Stimulated activated CD4-positive, alpha-beta T cell treated with anti-CD3 and anti-CD28 coated beads, Interleukin-1b, Interleukin-23, amount 100 ng/mL, for 4 hours (primary cell): ENCODE results near the gene CNTN5.

Experiments
- DNase-seq, 2 donors: peaks; one replicate each; pipeline ENCODE4 v3.0.0-alpha.2; 2020; ENCODE audit warnings: low read depth in 2 of 2

Gene CNTN5

DNA sequence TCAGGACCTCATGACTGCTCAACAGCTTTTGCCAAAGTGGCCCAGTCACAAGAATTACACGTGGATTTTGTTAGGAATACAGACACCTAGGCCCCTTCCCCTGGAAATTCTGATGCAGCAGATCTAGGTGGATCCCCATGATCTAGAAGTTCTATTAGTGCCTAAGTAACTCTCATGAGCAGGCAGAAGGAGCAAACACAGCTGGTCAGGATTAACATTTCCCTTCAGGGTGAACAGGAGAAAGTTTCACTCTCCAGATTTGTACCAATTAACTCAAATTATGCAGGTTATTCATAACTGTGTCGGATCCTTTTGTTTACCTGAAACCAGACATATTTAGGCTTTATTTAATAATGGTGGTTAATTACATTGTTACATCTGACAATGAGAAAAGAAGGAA is 1072.9 kb downstream of the CNTN5 start:
- DNase-seq: no peak

DNA sequence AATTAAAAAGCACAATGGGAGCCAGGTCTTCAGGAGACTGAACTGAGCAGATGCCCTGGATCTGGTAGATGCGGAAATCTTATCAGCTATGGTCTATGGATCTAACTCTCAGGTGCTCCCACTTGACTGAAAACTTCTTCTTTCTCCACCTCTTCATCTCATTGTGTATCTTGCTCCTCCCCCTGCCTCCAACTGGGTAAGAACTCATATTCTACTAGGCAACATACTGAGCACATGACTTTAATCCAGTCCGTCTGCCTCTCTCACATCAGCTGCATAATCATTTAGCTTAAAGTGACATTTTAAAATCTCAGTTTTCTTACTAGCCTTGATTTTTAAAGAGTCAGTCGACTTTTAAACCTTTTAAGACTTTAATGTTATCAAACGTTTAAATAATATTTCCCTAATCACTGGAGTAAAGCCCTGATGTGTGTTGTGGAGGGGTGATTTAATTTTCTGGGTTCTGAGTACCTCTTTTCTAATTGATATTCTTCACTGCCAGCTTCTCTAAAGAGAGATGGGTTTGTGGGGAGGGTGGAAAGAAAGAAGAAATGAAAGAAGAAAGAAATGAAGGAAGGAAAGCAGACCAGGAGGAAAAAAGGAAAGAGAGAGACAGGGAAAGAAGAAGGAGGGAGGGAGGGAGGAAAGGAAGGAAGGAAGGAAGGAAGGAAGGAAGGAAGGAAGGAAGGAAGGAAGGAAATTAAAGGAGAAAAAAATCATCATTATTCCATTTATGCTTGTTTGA is 1073.5 kb downstream of the CNTN5 start:
- no peak for DNase-seq

DNA sequence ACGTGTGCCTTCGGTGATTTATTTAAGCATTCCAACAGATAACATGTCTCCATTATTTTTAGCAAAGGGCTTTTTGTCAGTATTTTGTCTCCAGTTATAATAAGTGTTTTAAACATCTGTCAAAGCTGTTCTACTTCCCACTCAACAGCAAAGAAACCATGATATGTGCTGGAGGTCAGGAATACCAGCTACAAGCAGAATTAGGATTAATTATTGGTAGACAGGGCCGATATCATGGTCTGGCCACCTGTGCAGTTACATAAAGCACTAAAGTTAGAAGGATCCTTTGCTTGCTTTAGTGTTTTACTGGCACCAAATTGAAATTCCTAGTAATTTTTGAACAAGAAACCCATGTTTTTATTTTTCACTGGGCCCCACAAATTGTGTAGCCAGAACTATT is 1075.1 kb downstream of the CNTN5 start:
- DNase-seq: no peak

DNA sequence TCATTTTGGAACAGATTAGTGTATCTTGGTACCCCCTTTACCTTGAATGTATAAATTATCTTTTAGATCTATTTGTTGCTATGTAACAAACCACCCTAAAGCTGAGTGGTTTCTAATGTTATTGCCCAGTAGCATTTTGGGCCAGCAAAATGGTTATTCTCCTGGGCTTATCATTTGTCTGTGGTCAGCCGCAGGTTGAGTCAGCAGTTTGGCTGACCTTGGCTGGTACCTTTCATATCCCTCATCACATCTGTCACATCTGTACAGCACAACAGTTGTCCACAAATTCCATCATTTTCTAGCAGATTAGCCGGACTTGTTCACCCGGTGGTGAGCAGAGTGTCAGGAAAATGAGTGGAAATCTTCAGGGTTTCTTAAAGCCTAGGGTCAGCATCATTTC is 1077.8 kb downstream of the CNTN5 start:
- DNase-seq: no peak

DNA sequence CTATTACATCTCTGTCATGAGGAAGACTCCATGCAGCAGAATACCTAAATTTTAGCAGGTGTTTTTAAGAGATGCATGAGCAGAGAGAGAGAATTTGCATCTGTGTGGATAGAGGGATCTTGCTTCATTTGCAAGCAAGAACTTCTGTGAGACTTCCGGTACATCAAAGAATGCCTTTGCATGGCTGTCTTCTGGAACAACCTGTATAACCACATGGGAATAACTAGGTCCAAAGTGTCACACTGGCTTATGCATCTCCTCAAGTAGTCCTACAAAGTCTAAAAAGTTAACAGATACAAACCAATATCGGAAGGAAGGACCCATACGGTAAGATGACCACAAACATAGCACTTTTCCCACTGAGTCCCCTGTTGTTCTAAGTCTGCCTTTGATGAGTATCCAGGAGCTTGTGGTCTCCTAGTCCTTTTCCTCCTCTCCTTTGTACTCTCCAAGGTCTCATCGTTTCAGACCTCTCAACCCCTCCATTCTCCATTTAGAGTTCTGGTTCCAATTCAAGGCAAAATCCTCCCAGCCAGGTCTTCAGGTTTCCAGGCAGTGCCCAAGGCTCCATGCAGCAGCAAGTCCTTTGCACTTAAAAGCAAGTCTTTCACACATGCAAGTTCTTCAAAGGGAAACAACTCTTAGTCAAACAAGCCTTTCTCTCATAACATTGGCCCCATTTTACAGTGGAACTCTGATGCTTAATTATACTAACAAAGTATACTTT is 1084.7 kb downstream of the CNTN5 start:
- DNase-seq: no peak

DNA sequence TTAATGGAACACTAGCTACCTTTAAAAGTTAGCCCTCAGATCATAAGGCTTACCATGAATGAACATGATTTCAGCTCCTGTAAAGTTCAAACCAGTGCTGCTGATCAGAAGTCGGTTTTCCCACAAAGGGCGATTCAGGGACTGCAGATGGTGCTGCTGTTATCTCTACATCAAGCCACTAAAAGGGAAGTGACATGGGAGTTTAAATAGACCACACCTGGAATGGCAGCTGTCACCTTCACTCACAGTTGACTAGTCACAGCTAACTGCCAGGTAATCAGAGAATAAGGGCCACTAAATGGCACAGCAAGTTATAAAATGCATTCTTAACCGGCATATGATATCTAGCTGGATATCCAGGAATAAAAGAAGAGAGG is 1085.2 kb downstream of the CNTN5 start:
- no peak for DNase-seq

DNA sequence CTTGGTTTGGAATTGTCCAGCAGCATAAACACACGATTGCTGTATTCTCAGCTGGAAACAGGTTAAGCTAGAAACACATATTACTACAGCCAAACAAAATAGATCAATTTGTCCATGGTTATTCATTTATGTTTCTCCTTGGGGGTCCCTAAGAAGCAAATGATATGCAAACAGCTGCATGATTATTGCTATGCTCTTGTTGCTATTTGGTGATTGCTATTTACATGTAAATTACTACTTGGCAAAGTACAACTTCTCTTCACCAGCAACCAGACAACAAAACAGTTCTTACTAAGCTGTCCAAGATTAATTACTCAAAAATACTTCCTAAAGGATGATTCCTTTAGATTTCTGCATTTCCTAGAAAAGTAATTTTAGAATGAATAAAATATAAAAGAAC is 1098.4 kb downstream of the CNTN5 start:
- DNase-seq: no peak

DNA sequence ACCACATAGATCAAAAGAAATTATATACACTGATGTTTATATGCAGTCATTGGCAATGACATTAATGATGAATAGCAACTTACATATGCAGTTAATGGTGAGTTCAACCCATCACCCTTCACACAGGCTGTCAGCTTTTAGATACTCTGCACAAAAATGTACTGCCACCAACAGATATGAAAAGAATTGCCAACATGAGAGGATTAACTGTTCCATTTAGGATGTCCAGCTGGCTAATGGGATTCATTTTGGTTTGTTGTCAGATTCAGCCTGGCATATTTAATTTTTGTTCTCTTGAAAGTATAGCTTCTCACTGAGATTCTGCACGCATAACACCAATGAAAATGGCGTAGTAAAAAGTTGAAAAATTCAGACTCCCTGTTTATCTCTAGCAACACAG is 1112.4 kb downstream of the CNTN5 start:
- no peak for DNase-seq

DNA sequence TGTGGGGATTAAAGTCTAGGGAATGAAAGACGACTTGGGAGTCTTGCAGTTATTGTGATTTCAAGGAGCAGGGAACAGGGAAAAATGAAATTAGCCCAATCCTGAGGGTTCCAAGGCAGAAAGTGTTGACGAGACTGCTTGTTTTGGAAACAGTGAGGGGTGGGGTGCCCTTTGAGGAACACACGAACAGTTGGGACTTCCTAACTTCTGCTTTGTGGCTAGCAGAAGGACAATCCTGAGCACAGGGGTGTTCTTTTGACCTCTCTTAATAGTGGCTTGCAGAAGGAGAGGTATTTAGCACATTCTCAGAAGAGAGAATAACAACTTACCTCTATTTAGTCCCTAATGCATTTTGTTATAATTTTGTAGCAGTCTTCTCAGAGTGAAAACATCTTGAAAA is 1120.5 kb downstream of the CNTN5 start:
- no peak for DNase-seq

DNA sequence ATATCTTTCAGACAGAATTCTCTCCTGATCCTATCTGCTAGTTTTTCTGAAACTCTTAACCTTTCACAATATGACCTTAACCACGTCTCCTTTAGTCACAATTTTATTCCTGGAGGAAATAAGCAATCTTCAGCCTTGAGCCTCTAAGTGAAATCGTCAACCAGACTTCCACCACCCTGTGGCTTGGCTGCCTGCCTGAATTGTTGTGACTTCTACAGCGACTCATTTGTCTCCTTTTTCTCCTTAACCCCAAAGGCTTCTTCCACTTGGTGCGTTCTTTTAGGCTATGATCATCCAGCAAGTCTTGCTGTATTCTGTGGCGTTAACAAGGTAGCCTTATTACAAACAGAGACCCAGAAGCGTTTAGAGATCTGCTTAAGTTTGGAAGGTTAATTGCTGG is 1131.2 kb downstream of the CNTN5 start:
- DNase-seq: no peak

DNA sequence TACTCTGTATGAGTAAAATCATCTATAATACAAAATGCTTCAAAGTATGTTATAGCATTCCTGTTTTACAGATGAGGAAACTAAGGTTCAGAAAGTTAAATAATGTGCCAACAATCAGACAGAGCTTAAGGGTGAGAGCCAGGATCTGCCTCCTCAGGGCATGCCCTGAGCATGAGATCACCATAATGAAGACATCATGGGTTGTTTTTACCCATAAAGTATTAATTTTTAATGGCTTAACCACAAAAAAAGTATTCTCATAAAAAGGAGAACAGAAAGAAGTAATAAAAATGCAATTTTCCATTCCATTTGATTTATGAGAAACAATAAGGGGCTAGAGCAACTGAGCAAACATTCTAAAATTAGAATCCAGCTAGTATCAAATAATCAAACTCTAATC is 1132.0 kb downstream of the CNTN5 start:
- no peak for DNase-seq

DNA sequence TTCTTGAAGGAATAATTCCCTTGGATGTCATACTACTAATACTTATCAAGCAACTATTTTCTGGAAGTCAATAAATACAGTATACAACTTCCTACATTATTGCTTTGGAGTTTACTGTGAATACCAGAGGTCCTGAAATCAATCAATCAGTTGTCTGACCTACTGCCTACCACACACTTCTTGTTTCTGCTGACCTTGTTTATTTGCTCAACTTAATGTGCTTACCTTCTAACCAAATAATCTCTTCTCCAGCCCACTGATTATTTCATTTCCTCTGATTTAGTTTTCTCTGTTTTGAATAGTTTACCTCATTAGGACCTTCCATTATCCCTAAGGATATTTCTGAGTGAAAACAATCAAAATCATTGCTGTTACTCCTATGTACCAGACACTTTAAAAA is 1142.7 kb downstream of the CNTN5 start:
- DNase-seq: no peak

DNA sequence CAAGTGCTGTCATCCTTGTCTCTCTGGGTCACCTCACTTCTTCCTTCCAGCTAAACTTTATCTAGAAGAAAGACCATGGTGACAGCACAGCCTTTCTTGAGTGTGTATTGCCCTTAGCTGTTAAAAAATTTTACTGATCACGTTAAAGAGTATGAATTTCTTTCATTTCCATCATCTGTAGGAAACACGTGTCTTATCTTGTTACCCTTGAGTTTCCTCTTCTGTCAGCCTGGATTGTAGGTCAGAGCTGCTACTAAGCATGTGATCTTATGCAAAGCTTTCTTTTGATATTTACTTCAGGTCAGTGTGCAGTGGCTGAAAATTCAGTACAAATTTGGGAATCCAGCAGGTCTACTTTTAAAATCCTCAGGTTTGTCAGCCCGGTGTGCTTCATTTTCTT is 1154.1 kb downstream of the CNTN5 start:
- no peak for DNase-seq

DNA sequence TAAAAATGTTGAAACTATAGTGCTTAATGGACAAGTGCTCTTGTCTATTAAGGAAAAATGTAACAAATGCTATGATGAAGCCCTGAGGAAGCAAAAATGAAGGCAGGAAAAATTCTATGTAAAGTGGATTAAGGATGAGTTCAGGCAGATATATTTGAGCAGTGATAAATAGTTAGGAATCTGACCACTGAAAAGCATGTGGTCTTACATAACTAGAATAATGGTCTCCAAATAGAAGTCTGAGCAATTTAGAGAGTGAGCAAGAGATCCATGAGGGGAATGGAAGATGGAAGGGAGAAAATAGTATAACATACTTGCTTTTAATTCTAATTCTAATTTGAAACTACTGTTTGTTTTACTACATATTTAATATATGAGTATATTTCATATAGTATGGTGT is 1155.7 kb downstream of the CNTN5 start:
- DNase-seq: no peak

DNA sequence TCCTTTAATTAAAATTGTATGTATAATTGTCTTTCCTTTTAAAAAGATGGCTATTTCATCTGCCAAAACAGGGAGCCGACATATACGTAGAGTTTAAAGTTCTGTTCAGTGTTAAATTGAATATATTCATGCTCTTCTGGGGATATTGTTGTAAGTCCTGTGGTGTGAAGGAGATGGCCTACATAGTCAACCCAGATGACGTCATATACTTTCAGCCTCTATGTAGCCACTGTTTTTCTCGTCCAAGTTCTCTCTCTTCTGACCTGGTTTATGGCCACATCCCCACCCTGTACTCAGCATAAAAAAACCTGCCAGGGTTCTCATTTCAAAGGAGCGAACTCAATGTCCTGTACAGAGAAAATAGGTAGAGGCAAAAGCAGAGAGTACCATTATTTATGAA is 1156.9 kb downstream of the CNTN5 start:
- no peak for DNase-seq

DNA sequence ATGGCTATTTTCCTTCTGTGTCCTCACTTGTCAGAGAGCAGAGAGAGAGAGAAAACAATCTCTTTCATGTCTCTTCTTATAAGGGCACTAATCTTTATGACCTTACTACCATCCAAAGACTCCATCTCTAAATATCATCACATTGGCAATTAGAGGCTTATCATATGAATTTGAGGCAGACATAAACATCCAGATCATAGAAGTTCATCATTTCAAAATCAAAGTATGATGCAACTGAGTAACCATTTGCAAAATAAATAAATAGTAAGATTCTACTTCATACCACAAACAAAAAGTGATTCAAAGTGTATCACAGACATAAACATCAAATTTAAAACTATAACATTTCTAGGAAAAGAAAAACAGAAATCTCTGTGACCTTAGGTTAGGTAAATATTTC is 1161.6 kb downstream of the CNTN5 start:
- no peak for DNase-seq

DNA sequence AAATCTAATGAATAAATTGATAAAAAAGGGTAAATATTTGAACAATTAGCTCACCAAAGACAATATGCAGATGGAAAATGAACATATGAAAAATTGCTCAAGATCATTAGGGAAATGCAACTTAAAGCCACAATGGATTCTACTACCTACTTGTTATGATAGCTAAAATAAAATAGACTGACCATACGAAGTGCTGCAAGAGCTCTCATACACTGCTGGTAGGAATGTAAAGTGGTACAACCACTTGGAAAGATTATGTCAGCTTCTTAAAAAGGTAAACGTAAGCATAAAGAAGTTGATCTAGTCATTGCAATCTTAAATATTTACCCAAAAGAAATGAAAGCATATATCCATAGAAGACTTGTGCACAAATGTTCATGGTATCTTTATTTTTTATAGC is 1162.2 kb downstream of the CNTN5 start:
- no peak for DNase-seq

DNA sequence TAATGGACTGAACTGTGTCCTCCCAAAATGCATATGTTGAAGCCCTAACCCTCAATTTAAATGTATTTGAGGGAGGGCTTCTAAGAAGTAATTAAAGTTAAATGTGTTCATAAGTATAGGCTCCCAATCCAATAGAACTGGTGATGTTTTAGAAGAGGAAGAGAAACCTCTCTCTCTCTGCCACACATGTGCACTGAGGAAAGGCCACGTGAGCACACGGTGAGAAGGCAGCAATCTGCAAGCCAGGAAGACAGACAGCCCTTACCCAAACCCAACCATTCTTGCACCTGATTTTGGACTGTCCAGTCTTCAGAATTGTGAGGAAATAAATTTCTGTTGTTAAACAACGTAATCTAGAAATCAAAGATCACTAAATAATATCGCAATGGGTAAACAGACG is 1164.8 kb downstream of the CNTN5 start:
- DNase-seq: no peak

DNA sequence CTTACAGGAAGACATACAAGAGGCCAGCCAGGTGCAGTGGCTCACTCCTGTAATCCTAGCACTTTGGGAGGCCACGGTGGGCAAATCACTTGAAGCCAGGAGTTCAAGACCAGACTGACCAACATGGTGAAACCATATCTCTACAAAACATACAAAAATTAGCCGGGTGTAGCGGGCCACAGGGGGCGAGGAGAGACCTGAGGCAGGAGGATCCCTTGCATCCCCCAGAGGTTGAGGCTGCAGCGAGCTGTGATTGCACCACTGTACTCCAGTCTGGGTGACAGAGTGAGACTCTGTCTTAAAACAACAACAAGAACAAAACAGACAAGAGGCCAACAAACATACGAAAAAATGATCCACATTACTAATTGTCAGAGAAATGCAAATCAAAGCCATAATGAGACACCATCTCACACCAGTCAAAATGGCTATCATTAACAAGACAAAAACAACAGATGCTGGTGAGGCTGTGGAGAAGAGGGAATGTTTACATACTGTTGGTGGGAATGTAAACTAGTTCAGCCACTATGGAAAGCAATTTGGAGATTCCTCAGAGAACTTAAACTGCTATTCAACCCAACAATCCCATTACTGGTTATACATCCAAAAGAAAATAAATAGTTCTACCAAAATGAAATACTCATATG is 1167.5 kb downstream of the CNTN5 start:
- DNase-seq: no peak

DNA sequence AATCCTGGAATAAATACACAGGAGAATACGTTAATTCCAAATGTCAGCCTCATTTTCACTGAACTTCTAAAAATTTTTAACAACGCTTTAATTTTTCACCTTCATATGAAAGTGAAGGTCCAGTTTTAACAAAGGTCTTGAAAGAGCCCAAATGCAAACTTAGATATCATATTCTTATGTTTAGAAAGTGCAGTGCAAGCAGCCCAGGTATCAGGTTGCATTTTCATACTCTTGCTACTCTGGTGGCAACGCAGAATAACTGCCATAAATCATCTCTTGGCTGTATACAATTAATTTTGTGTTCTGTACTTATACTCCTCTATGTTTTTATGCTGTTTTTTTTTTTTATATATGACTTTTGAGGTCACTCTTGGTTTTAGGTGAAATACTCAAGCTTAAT is 1169.6 kb downstream of the CNTN5 start:
- no peak for DNase-seq

DNA sequence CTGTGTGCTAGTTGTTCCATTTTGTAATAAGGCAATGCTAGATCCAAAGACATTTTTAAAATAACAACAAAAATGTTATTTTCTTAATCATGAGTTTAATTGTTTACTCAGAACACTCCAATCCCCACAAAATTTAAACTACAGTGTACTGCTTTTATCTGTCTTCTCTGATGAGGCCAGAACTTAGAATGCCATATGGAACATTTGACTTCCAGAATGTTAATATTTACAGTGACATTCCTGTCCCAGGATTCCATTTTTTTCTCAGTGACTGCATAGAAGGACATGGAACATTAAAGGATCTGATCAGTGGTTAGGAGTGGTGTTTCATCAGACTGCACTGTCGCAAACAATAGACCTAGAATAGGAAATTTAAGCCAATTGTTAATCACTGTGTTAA is 1171.4 kb downstream of the CNTN5 start:
- DNase-seq: no peak

DNA sequence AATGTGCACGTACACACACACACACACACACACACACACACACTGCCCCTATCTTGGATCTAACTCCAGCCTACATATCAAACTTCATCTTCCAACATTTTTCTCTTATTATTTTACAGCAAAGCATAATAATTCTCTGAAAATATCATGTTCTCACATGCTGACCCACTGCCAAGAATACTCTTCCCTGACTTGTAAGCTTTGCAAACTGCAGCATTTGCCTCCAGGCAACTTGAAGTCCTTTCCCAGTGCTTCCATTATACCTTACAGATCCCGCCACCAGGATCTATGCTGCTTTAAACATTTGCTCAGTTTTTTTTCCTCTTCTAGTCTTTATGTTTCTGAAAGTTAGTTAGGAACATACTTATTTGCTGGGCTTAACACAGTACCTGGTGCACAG is 1183.0 kb downstream of the CNTN5 start:
- DNase-seq: no peak

DNA sequence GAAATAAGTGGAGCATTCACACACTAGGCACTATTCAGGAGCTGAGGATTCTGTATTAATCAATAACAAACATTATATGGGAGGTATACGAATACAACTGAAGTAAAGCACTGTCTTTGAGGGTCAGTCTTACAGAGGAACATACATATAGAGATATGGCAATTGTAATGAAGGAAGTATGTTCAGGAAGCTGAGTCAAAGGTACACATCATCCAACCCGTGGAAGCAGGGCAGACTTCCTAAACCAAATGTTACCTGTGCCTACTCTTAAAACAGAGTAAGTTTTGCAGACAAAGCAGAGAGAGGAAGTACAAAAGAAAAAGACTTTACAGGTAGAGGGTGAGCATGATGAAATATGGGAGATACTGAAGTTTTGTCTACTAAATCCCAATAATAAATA is 1185.2 kb downstream of the CNTN5 start:
- DNase-seq: no peak
